ENCODE results near the gene ALKBH1.

DNA sequence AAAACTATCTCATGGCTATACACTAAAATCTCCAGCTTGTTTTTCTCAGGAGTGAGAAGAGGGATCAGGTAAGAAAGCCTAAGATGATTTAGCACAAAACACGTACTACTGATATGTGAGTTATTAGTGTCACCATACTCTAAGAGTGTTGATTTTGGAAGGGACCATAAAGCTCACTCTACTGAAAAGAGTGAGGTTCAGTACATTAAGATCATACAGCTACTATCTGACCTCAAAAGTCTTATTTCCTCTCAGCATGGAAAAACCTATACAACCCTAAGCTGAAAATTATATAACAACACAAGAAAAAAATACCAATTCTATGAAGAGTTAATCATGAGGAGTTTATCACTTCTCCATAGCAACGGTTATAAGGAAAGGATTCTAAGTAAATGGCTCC lies 33.6 kb upstream of the ALKBH1 start:
- TF ChIP-seq CREM (IDR thresholded peaks at IDR 0.05; ENCODE audit: low read depth) (no peak), TAF1 (IDR thresholded peaks at IDR 0.05; ENCODE audit: control insufficient read depth, extremely low read depth, insufficient read depth, low read length, severe bottlenecking) (no peak), CHD2 (IDR thresholded peaks at IDR 0.05; ENCODE audit: low read depth, low read length) (no peak)
- TF ChIP-seq, protein P1, sequence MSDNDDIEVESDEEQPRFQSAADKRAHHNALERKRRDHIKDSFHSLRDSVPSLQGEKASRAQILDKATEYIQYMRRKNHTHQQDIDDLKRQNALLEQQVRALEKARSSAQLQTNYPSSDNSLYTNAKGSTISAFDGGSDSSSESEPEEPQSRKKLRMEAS (CRISPR knock-in tag; IDR thresholded peaks at IDR 0.05) = no peak

Measured in K562 (cell line).